ENCODE results near the gene TP73. TPM values are rescaled to one million over a fixed set of nuclear protein-coding genes. Genes with fewer than 3 reads are reported as not detected.

The TP73 gene
- total RNA-seq, 1 experiment from 2014 or later, result 0.54 TPM

DNA sequence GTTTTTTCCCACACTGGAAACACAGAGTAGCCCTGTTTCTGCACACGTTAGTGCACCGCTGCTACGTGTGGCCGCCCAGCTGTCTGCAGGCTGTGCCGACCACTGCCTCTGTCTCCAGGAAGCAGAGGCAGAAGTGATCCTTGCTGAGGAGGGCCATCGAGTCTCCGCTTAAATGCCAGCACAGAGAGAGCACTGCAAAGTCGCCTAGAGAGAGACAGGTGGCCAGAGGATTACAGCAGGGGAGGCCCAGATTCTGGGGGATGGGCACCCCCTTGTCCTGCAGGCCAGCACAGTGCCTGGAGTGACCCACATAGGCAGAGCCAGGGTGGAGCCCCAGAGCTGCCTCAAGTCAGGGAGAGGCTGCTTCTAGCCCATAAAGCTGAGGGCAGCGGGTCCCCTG is 21.4 kb upstream of the TP73 start:
- BruUV-seq (replicated peaks), result no TSS peak
- H3K27ac Mint-ChIP-seq (ENCODE audit: unreplicated experiment), result no peak overlapping the region

DNA sequence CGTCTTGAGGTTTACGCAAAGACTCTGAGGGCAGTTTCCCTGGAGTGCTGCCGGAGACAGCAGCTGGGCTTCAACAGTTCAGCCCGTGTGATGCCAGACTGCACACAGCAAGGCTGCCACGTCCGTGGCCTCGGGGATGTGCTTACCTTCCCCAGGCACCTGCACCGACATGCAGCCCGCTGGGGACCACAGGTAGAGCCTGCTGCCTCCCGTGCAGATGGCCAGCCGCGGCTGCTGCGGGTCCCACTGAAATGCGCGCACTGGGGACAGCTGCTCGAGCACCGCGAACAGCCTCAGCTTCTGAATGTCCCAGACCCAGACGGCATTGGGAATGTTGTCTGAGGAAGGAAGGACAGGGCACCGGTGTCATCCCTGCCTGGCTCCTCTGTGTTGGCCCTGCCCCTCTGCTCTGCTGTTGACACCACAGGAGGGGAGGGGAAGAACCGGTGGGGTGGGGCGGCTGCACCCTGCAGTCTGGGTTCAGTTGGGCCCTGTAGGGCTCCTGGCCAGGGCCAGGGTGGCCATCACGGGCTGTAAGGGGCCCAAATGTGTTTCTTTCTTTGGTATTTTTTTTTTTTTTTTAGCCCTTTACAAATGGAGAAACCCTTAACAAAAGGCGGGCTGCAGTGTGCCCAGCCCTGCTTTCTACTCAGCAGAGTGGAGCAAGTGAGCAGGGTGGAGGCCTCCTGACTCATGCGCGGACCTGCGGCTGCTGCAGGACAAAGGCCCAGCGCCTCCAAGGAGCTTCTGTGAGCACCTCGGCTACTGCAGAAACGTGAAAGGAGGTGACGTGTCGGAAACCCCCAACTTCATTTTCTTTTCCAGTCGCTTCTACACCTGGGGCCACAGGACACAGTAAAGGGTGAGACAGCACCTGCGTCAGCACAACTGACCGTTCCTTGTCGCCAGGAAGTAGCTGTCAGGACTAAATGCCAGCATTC is 20.7 kb upstream of the TP73 start:
- DNase-seq, result no peak
- BruUV-seq (replicated peaks), result no TSS peak

More for the DNA sequence above, 21.4 kb upstream of the TP73 start:
- no peak for DNase-seq
- intact Hi-C loops (cut with micrococcal nuclease; ENCODE audit: unreplicated experiment), result no loop called here
- CTCF ChIA-PET, result no interaction called here
- Mint-ChIP-seq H3K4me1 (ENCODE audit: low read depth, unreplicated experiment) (no peaks in the 10 kb centered on the region), H3K9me3 (ENCODE audit: low read depth, unreplicated experiment) (no peaks in the 10 kb centered on the region), H3K36me3 (ENCODE audit: insufficient read depth, unreplicated experiment) (peaks cover 23% of the 10 kb centered on the region), H3K4me3 (ENCODE audit: low read depth, unreplicated experiment) (no peak overlapping the region), H3K27me3 (ENCODE audit: unreplicated experiment) (no peaks in the 10 kb centered on the region)
- TF ChIP-seq, protein P1, sequence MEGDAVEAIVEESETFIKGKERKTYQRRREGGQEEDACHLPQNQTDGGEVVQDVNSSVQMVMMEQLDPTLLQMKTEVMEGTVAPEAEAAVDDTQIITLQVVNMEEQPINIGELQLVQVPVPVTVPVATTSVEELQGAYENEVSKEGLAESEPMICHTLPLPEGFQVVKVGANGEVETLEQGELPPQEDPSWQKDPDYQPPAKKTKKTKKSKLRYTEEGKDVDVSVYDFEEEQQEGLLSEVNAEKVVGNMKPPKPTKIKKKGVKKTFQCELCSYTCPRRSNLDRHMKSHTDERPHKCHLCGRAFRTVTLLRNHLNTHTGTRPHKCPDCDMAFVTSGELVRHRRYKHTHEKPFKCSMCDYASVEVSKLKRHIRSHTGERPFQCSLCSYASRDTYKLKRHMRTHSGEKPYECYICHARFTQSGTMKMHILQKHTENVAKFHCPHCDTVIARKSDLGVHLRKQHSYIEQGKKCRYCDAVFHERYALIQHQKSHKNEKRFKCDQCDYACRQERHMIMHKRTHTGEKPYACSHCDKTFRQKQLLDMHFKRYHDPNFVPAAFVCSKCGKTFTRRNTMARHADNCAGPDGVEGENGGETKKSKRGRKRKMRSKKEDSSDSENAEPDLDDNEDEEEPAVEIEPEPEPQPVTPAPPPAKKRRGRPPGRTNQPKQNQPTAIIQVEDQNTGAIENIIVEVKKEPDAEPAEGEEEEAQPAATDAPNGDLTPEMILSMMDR (IDR thresholded peaks at IDR 0.05; ENCODE audit: unreplicated experiment), result no peak

DNA sequence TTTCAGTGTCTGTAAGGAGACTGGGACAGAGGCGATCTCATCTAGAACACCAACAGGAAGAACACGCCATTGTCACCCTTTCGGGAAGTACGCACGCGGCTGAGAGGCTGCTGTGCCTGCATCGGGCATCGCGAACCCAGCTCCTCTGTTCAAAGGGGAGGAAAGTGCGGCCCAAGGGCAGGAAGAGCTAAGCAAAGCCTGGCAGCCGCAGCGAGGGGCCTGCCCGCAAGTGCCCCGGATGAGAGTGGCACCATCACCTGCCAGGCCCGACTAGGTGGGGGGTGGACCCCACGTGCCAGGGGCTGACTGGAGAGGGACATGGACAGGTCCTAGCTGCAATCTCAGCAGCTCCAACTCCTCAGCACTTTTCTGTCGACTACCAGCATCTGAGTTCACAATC is 20.0 kb upstream of the TP73 start:
- DNase-seq, result no peak

More for the DNA sequence above, 20.7 kb upstream of the TP73 start:
- intact Hi-C loops (cut with micrococcal nuclease; ENCODE audit: unreplicated experiment), result no loop called here
- Mint-ChIP-seq H3K4me3 (ENCODE audit: low read depth, unreplicated experiment) (no peak overlapping the region), H3K27me3 (ENCODE audit: unreplicated experiment) (no peaks in the 10 kb centered on the region), H3K27ac (ENCODE audit: unreplicated experiment) (no peak overlapping the region), H3K36me3 (ENCODE audit: insufficient read depth, unreplicated experiment) (peaks cover 19% of the 10 kb centered on the region), H3K4me1 (ENCODE audit: low read depth, unreplicated experiment) (no peaks in the 10 kb centered on the region), H3K9me3 (ENCODE audit: low read depth, unreplicated experiment) (no peaks in the 10 kb centered on the region)
- TF ChIP-seq, protein P1 (IDR thresholded peaks at IDR 0.05; ENCODE audit: unreplicated experiment), result no peak
- CTCF ChIA-PET, result no interaction called here

DNA sequence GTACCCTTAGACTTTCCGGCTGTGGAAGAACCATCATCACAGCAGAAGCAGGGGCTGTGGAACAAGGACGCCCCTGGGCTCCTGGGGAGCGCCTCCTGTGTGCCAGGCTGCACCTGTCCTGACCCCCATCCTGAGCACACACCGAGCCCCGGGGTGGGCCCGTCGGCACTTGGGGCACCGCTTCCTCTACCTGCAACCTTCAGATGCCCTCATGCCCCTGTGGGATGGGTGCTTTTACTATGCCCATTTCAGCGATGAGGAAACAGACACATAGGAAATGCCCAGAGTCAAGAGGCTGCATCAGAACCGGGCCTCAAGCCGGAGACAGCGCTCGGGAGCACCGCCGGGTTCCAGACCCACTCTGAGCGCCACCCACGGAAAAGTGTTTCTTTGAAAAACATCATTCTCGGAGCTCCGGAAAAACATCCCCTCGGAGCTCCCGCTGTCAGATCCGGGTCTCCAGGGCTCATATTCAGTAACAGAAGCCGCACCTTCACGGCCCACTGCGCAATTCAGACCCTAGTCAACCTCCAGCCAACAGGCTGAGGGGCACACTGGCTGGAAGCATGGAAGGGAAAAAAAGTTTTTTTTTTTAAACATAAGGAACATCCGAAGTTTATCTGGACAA is 19.5 kb upstream of the TP73 start:
- intact Hi-C loops (cut with micrococcal nuclease; ENCODE audit: unreplicated experiment), result no loop called here
- Mint-ChIP-seq H3K36me3 (ENCODE audit: insufficient read depth, unreplicated experiment) (peaks cover 19% of the 10 kb centered on the region), H3K4me3 (ENCODE audit: low read depth, unreplicated experiment) (no peak overlapping the region), H3K9me3 (ENCODE audit: low read depth, unreplicated experiment) (no peaks in the 10 kb centered on the region), H3K27me3 (ENCODE audit: unreplicated experiment) (no peaks in the 10 kb centered on the region), H3K27ac (ENCODE audit: unreplicated experiment) (no peak overlapping the region), H3K4me1 (ENCODE audit: low read depth, unreplicated experiment) (no peaks in the 10 kb centered on the region)
- TF ChIP-seq, protein P1 (IDR thresholded peaks at IDR 0.05; ENCODE audit: unreplicated experiment), result no peak
- no peak for DNase-seq
- CTCF ChIA-PET, result no interaction called here
- BruUV-seq (replicated peaks), result no TSS peak

More for the DNA sequence above, 20.0 kb upstream of the TP73 start:
- BruUV-seq (replicated peaks), result no TSS peak
- H3K36me3 Mint-ChIP-seq (ENCODE audit: insufficient read depth, unreplicated experiment), result peaks cover 19% of the 10 kb centered on the region
- TF ChIP-seq, protein P1 (IDR thresholded peaks at IDR 0.05; ENCODE audit: unreplicated experiment), result no peak
- intact Hi-C loops (cut with micrococcal nuclease; ENCODE audit: unreplicated experiment), result no loop called here
- no peak overlapping the region for H3K27ac Mint-ChIP-seq (ENCODE audit: unreplicated experiment)
- H3K4me1 Mint-ChIP-seq (ENCODE audit: low read depth, unreplicated experiment), result no peaks in the 10 kb centered on the region
- H3K4me3 Mint-ChIP-seq (ENCODE audit: low read depth, unreplicated experiment), result no peak overlapping the region
- no peaks in the 10 kb centered on the region for H3K9me3 Mint-ChIP-seq (ENCODE audit: low read depth, unreplicated experiment)
- no peaks in the 10 kb centered on the region for H3K27me3 Mint-ChIP-seq (ENCODE audit: unreplicated experiment)
- CTCF ChIA-PET, result no interaction called here
